ENCODE data around the gene PCDHGC4. TPM values are rescaled to one million over a fixed set of nuclear protein-coding genes. Genes with fewer than 3 reads are reported as not detected.
A peak's percentile ranks its signal among the peaks of the same experiment; 100 is the strongest.

Gene PCDHGC4
- total RNA-seq, 4 donors from 2014 or later: 1.8 to 26.5 (median 2.7) TPM

- peaks cover 14 to 43% (median 30%) of the 10 kb centered on the region in 4 donors for H3K4me1 ChIP-seq
- TF ChIP-seq POLR2AphosphoS5 (IDR thresholded peaks at IDR 0.05) (peak; percentile 19 to 68 (median 48)), EP300 (IDR thresholded peaks at IDR 0.05; ENCODE audit: low read depth) (no peak), CTCF (IDR thresholded peaks at IDR 0.05) (no peak), POLR2A (IDR thresholded peaks at IDR 0.05) (peak; percentile 17)
- in situ Hi-C loops (cut with MboI; ENCODE audit: low pct_ligation_motif_present in 1 of 4, low pct_unique_long_range_greater_than_20kb in 1 of 4, low sequenced_read_pairs in 3 of 4): no loop called here
- peak overlapping the region in 2 of 4 donors; percentile 6 to 37 for H3K4me3 ChIP-seq
- peak overlapping the region; percentile 79 to 84 (median 83) for H3K27ac ChIP-seq
- WGBS, 2 donors (ENCODE audit: low coverage in 1 of 2): 47 to 55% methylated on average over 3 to 23 of the region's 23 CpGs
- peak; percentile 41 for DNase-seq
- H3K36me3 ChIP-seq: no peaks in the 10 kb centered on the region
- H3K27me3 ChIP-seq: no peaks in the 10 kb centered on the region
- intact Hi-C loops (cut with DNase I; ENCODE audit: low total_unique reads): no loop called here
- no peaks in the 10 kb centered on the region for H3K9me3 ChIP-seq
Measured at GRCh38 chr5:141508798-141509611, 24.2 kb downstream of the PCDHGC4 start.

GRCh38 chr5:141510160-141510559 lies 25.3 kb downstream of the PCDHGC4 start:
- H3K27me3 ChIP-seq: no peaks in the 10 kb centered on the region

GRCh38 chr5:141510850-141511601 lies 26.2 kb downstream of the PCDHGC4 start:
- no peak overlapping the region for H3K4me3 ChIP-seq
- H3K27me3 ChIP-seq: no peaks in the 10 kb centered on the region
- intact Hi-C loops (cut with DNase I; ENCODE audit: low total_unique reads) (loop anchor here (5.0 kb wide), 1 partner anchor 34 kb away; the partner anchor contains the start of gene PCDHGC3), in situ Hi-C loops (cut with MboI; ENCODE audit: low pct_ligation_motif_present in 1 of 4, low pct_unique_long_range_greater_than_20kb in 1 of 4, low sequenced_read_pairs in 3 of 4) (no loop called here)
- H3K4me1 ChIP-seq: peaks cover 23 to 56% (median 43%) of the 10 kb centered on the region in 4 donors
- H3K36me3 ChIP-seq: peaks cover 0 to 1% (median 0%) of the 10 kb centered on the region in 4 donors
- WGBS, 2 donors (ENCODE audit: low coverage in 1 of 2): 89 to 100% methylated on average over 1 to 14 of the region's 14 CpGs
- TF ChIP-seq POLR2AphosphoS5 (IDR thresholded peaks at IDR 0.05) (no peak), POLR2A (IDR thresholded peaks at IDR 0.05) (no peak), EP300 (IDR thresholded peaks at IDR 0.05; ENCODE audit: low read depth) (no peak), CTCF (IDR thresholded peaks at IDR 0.05) (no peak)
- DNase-seq: no peak
- H3K9me3 ChIP-seq: no peaks in the 10 kb centered on the region
- H3K27ac ChIP-seq: peak overlapping the region in 1 of 4 donors; percentile 90

More at GRCh38 chr5:141510160-141510559, 25.3 kb downstream of the PCDHGC4 start:
- Histone ChIP-seq H3K9me3 (no peaks in the 10 kb centered on the region), H3K27ac (peak overlapping the region in 3 of 4 donors; percentile 83 to 84 (median 83)), H3K4me1 (peaks cover 21 to 55% (median 41%) of the 10 kb centered on the region in 4 donors), H3K36me3 (no peaks in the 10 kb centered on the region), H3K4me3 (no peak overlapping the region)
- no peak for TF ChIP-seq POLR2AphosphoS5 (IDR thresholded peaks at IDR 0.05)
- no peak for TF ChIP-seq EP300 (IDR thresholded peaks at IDR 0.05; ENCODE audit: low read depth)
- TF ChIP-seq POLR2A (IDR thresholded peaks at IDR 0.05): no peak
- TF ChIP-seq CTCF (IDR thresholded peaks at IDR 0.05): no peak
- intact Hi-C loops (cut with DNase I; ENCODE audit: low total_unique reads): loop anchor here (5.0 kb wide), 1 partner anchor 33 kb away; the partner anchor contains the start of gene PCDHGC3
- WGBS, 2 donors (ENCODE audit: low coverage in 1 of 2): 93% methylated on average over 9 of the region's 9 CpGs; no CpG with 5 or more reads in 1 of the 2 donors
- in situ Hi-C loops (cut with MboI; ENCODE audit: low pct_ligation_motif_present in 1 of 4, low pct_unique_long_range_greater_than_20kb in 1 of 4, low sequenced_read_pairs in 3 of 4): no loop called here
- DNase-seq: no peak

Measured in transverse colon (tissue), 4 donors.